Activated naive CD4-positive, alpha-beta T cell treated with anti-CD3 and anti-CD28 coated beads, Interleukin-2, amount 10 ng/mL, durations not matched to agents 7 days and 5 days (primary cell): ENCODE data around the gene STK11.

Experiments used
- CTCF ChIA-PET: fragments of 350-600 bp; sonication (Branson Sonifier 250); formaldehyde crosslinking; loops from one replicate; lab custom pipeline; 2021; ENCODE audit warnings: antibody characterized with exemption; lab: Charles Lee
- DNase-seq: peaks from one replicate; pipeline ENCODE4 v3.0.0-alpha.2; 2020
- H3K27ac Mint-ChIP-seq: one replicate; pipeline ENCODE4 v1.8.0; 2021; ENCODE audit warnings: mild to moderate bottlenecking, moderate library complexity, mixed read lengths
- H3K27me3 Mint-ChIP-seq: one replicate; pipeline ENCODE4 v1.8.0; 2021; ENCODE audit warnings: mild to moderate bottlenecking, mixed read lengths
- H3K36me3 Mint-ChIP-seq: one replicate; pipeline ENCODE4 v1.8.0; 2021; ENCODE audit warnings: mixed read lengths
- H3K4me1 Mint-ChIP-seq: one replicate; pipeline ENCODE4 v1.8.0; 2021; ENCODE audit warnings: mixed read lengths
- H3K4me3 Mint-ChIP-seq: one replicate; pipeline ENCODE4 v1.8.0; 2021; ENCODE audit warnings: mild to moderate bottlenecking, moderate library complexity, mixed read lengths
- H3K9me3 Mint-ChIP-seq: one replicate; pipeline ENCODE4 v1.8.0; 2021; ENCODE audit warnings: mixed read lengths

The STK11 gene

GRCh38 chr19:1166872-1167573 is 38.6 kb upstream of the STK11 start:
- Mint-ChIP-seq H3K4me3 (no peak overlapping the region), H3K27me3 (no peaks in the 10 kb centered on the region), H3K4me1 (peaks cover 20% of the 10 kb centered on the region), H3K36me3 (peaks cover 14% of the 10 kb centered on the region), H3K9me3 (no peaks in the 10 kb centered on the region), H3K27ac (no peak overlapping the region)
- CTCF ChIA-PET = no interaction called here
- DNase-seq = no peak

GRCh38 chr19:1167687-1168571 is 37.6 kb upstream of the STK11 start:
- CTCF ChIA-PET = no interaction called here
- no peak overlapping the region for H3K27ac Mint-ChIP-seq
- H3K36me3 Mint-ChIP-seq = peaks cover 14% of the 10 kb centered on the region
- H3K4me1 Mint-ChIP-seq = peaks cover 27% of the 10 kb centered on the region
- DNase-seq = no peak
- H3K4me3 Mint-ChIP-seq = no peak overlapping the region
- H3K27me3 Mint-ChIP-seq = no peaks in the 10 kb centered on the region
- H3K9me3 Mint-ChIP-seq = no peaks in the 10 kb centered on the region

GRCh38 chr19:1168572-1169410 is 36.8 kb upstream of the STK11 start:
- Mint-ChIP-seq H3K36me3 (peaks cover 14% of the 10 kb centered on the region), H3K4me3 (no peak overlapping the region), H3K4me1 (peaks cover 32% of the 10 kb centered on the region), H3K27ac (no peak overlapping the region), H3K27me3 (no peaks in the 10 kb centered on the region), H3K9me3 (no peaks in the 10 kb centered on the region)
- no peak for DNase-seq
- CTCF ChIA-PET = no interaction called here

- peaks cover 34% of the 10 kb centered on the region for H3K4me1 Mint-ChIP-seq
- DNase-seq = no peak
- H3K27ac Mint-ChIP-seq = no peak overlapping the region
- H3K9me3 Mint-ChIP-seq = no peaks in the 10 kb centered on the region
- peaks cover 15% of the 10 kb centered on the region for H3K36me3 Mint-ChIP-seq
- CTCF ChIA-PET = no interaction called here
- no peak overlapping the region for H3K4me3 Mint-ChIP-seq
- H3K27me3 Mint-ChIP-seq = no peaks in the 10 kb centered on the region
Measured at GRCh38 chr19:1169411-1169791, 36.2 kb upstream of the STK11 start.

- Mint-ChIP-seq H3K27me3 (peaks cover under 1% of the 10 kb centered on the region), H3K27ac (no peak overlapping the region), H3K4me3 (peak overlapping the region; percentile 0), H3K4me1 (peaks cover 38% of the 10 kb centered on the region), H3K9me3 (no peaks in the 10 kb centered on the region), H3K36me3 (peaks cover 16% of the 10 kb centered on the region)
- CTCF ChIA-PET = no interaction called here
- DNase-seq = no peak
Measured at GRCh38 chr19:1169921-1170885, 35.4 kb upstream of the STK11 start.

- DNase-seq = no peak
- Mint-ChIP-seq H3K27ac (no peak overlapping the region), H3K9me3 (no peaks in the 10 kb centered on the region), H3K4me1 (peaks cover 42% of the 10 kb centered on the region), H3K4me3 (peak overlapping the region; percentile 31), H3K36me3 (peaks cover 16% of the 10 kb centered on the region), H3K27me3 (peaks cover 5% of the 10 kb centered on the region)
- CTCF ChIA-PET = no interaction called here
Measured at GRCh38 chr19:1170938-1171754, 34.4 kb upstream of the STK11 start.

- CTCF ChIA-PET = no interaction called here
- H3K36me3 Mint-ChIP-seq = peaks cover 13% of the 10 kb centered on the region
- peak overlapping the region; percentile 93 for H3K4me3 Mint-ChIP-seq
- no peak for DNase-seq
- H3K27ac Mint-ChIP-seq = peak overlapping the region; percentile 56
- peaks cover 6% of the 10 kb centered on the region for H3K27me3 Mint-ChIP-seq
- peaks cover 42% of the 10 kb centered on the region for H3K4me1 Mint-ChIP-seq
- H3K9me3 Mint-ChIP-seq = no peaks in the 10 kb centered on the region
Measured at GRCh38 chr19:1171755-1172352, 33.7 kb upstream of the STK11 start.

GRCh38 chr19:1172353-1173158 is 33.0 kb upstream of the STK11 start:
- Mint-ChIP-seq H3K9me3 (no peaks in the 10 kb centered on the region), H3K4me1 (peaks cover 47% of the 10 kb centered on the region), H3K27ac (peak overlapping the region; percentile 56), H3K27me3 (peaks cover 13% of the 10 kb centered on the region), H3K4me3 (peak overlapping the region; percentile 93), H3K36me3 (peaks cover 13% of the 10 kb centered on the region)
- CTCF ChIA-PET = no interaction called here
- DNase-seq = no peak

- peak overlapping the region; percentile 94 for H3K27ac Mint-ChIP-seq
Measured at GRCh38 chr19:1173159-1173844, 32.3 kb upstream of the STK11 start.

GRCh38 chr19:1173845-1174809 is 31.5 kb upstream of the STK11 start, which contains the start of gene SBNO2:
SBNO2 (minus strand) TSS chr19:1174268; CDS start chr19:1154276, 19,992 bp downstream.
- H3K4me1 Mint-ChIP-seq = peaks cover 44% of the 10 kb centered on the region
- peak; percentile 92 for DNase-seq
- no peaks in the 10 kb centered on the region for H3K9me3 Mint-ChIP-seq
- peak within 1 kb of the TSS; percentile 93 for H3K4me3 Mint-ChIP-seq
- H3K36me3 Mint-ChIP-seq = peaks cover 10% of the 10 kb centered on the region
- peak within 1 kb of the TSS; percentile 94 for H3K27ac Mint-ChIP-seq
- CTCF ChIA-PET = no interaction called here
- peaks cover 24% of the 10 kb centered on the region for H3K27me3 Mint-ChIP-seq

More at GRCh38 chr19:1173159-1173844, 32.3 kb upstream of the STK11 start:
- Mint-ChIP-seq H3K4me1 (peaks cover 47% of the 10 kb centered on the region), H3K27me3 (peaks cover 17% of the 10 kb centered on the region), H3K36me3 (peaks cover 13% of the 10 kb centered on the region), H3K9me3 (no peaks in the 10 kb centered on the region), H3K4me3 (peak overlapping the region; percentile 93)
- DNase-seq = peak; percentile 60
- CTCF ChIA-PET = no interaction called here
